ENCODE data around the gene RETREG3. TPM values are rescaled to one million over a fixed set of nuclear protein-coding genes. Genes with fewer than 3 reads are reported as not detected.
"Not testable (repeated sequence)": the region's sequence is repeated elsewhere in the genome, so short reads cannot be mapped to it uniquely, and the experiment has no call there.

Gene RETREG3
- total RNA-seq, 1 donor from 2014 or later: 40.2 TPM

- no peak for DNase-seq
These were observed 37.5 kb downstream of the RETREG3 start for GRCh38 chr17:42571435-42572225.

- DNase-seq: no peak
These were observed 40.6 kb downstream of the RETREG3 start for GRCh38 chr17:42568341-42569111.

GRCh38 chr17:42566883-42567573, 42.1 kb downstream of the RETREG3 start, which contains the start of gene MLX:
TSS of gene MLX (plus strand) at chr17:42567100. CDS start at chr17:42567125, 25 bp downstream.
- DNase-seq: peak; percentile 70

- no peak for DNase-seq
These were observed 42.8 kb downstream of the RETREG3 start for GRCh38 chr17:42566215-42566882.

- no peak for DNase-seq
These were observed 43.5 kb downstream of the RETREG3 start for GRCh38 chr17:42565523-42566214.

GRCh38 chr17:42564815-42565522, 44.2 kb downstream of the RETREG3 start:
- no peak for DNase-seq

- DNase-seq: no peak
These were observed 45.2 kb downstream of the RETREG3 start for GRCh38 chr17:42563950-42564349.

- no peak for DNase-seq
These were observed 45.6 kb downstream of the RETREG3 start for GRCh38 chr17:42563543-42563942.

GRCh38 chr17:42563143-42563509, 46.0 kb downstream of the RETREG3 start:
- no peak for DNase-seq

GRCh38 chr17:42562388-42563142, 46.6 kb downstream of the RETREG3 start:
- no peak for DNase-seq

GRCh38 chr17:42561897-42562387, 47.2 kb downstream of the RETREG3 start, which contains the start of gene COASY:
TSS of gene COASY (plus strand) at chr17:42562148. CDS start at chr17:42562623, 475 bp downstream.
- DNase-seq: peak; percentile 98

GRCh38 chr17:42560246-42560645, 48.9 kb downstream of the RETREG3 start:
- DNase-seq: no peak

- no peak for DNase-seq
These were observed 50.1 kb downstream of the RETREG3 start for GRCh38 chr17:42559075-42559474.

GRCh38 chr17:42555961-42556617, 53.1 kb downstream of the RETREG3 start:
- DNase-seq: not testable (repeated sequence)

- DNase-seq: no peak
These were observed 54.0 kb downstream of the RETREG3 start for GRCh38 chr17:42555122-42555622.

- peak; percentile 77 for DNase-seq
These were observed 54.7 kb downstream of the RETREG3 start for GRCh38 chr17:42554250-42555121.

GRCh38 chr17:42553866-42554249, 55.3 kb downstream of the RETREG3 start:
- DNase-seq: no peak
